ENCODE results near the gene EDDM3A. TPM values are rescaled to one million over a fixed set of nuclear protein-coding genes. Genes with fewer than 3 reads are reported as not detected.

The EDDM3A gene
- total RNA-seq, 4 donors from 2014 or later, result not detected

- no peak for ATAC-seq (ENCODE audit: low FRiP score)
- TF ChIP-seq CTCF (IDR thresholded peaks at IDR 0.05), result no peak
- no peak for DNase-seq (ENCODE audit: low spot score)
Measured at GRCh38 chr14:20792556-20792955, 46.9 kb downstream of the EDDM3A start.

- TF ChIP-seq CTCF (IDR thresholded peaks at IDR 0.05), result no peak
- DNase-seq (ENCODE audit: low spot score) (no peak), ATAC-seq (ENCODE audit: low FRiP score) (no peak)
Measured at GRCh38 chr14:20794644-20795369, 49.1 kb downstream of the EDDM3A start.

GRCh38 chr14:20797164-20797563, 51.5 kb downstream of the EDDM3A start:
- DNase-seq (ENCODE audit: low spot score) (no peak), ATAC-seq (ENCODE audit: low FRiP score) (no peak)
- no peak for TF ChIP-seq CTCF (IDR thresholded peaks at IDR 0.05)

Other genes starting within 250 kb of the EDDM3A start
- not detected for gene RNASE10, start 240.3 kb upstream of the EDDM3A start, total RNA-seq
- gene RNASE9, start 184.8 kb upstream of the EDDM3A start, total RNA-seq, result not detected
- not detected for gene RNASE11, start 157.9 kb upstream of the EDDM3A start, total RNA-seq
- not detected for gene RNASE12, start 154.5 kb upstream of the EDDM3A start, total RNA-seq
- gene OR6S1, start 104.2 kb upstream of the EDDM3A start, total RNA-seq, result not detected
- 100 to 1,000 TPM; 115 to 280 (median 181) TPM for gene RNASE4, start 61.3 kb upstream of the EDDM3A start, total RNA-seq
- gene ANG, start 57.1 kb upstream of the EDDM3A start, total RNA-seq, result 100 to 1,000 TPM in 1 of 4 donors, 10 to 100 TPM in 3; 24.4 to 114 (median 45.6) TPM
- not detected for gene EDDM3B, start 22.5 kb downstream of the EDDM3A start, total RNA-seq
- gene RNASE6, start 35.4 kb downstream of the EDDM3A start, total RNA-seq, result 10 to 100 TPM; 18.0 to 48.5 (median 30.1) TPM
- gene RNASE1, start 57.0 kb downstream of the EDDM3A start, total RNA-seq, result 1,000 to 10,000 TPM in 3 of 4 donors, 100 to 1,000 TPM in 1; 999 to 1,585 (median 1,253) TPM
- gene RNASE3, start 145.5 kb downstream of the EDDM3A start, total RNA-seq, result not detected
- gene RNASE2, start 209.6 kb downstream of the EDDM3A start, total RNA-seq, result 1 to 10 TPM; 2.5 to 8.2 (median 5.5) TPM
- 10 to 100 TPM; 36.8 to 89.7 (median 51.3) TPM for gene METTL17, start 244.1 kb downstream of the EDDM3A start, total RNA-seq

All from omental fat pad (tissue), 4 donors.